ENCODE data around the gene SHB.
A peak's percentile ranks its signal among the peaks of the same experiment; 100 is the strongest.

SHB gene

GRCh38 chr9:38026021-38026809 is 42.8 kb downstream of the SHB start:
- no peak overlapping the region for H4K12ac ChIP-seq (ENCODE audit: low read depth, low read length)
- peak overlapping the region; percentile 79 for H3K18ac ChIP-seq (ENCODE audit: low read length)
- H3K27ac ChIP-seq (ENCODE audit: low read depth, low read length), result peak overlapping the region; percentile 79
- peak overlapping the region; percentile 43 for H3K4me2 ChIP-seq (ENCODE audit: low read length)
- H3K36me3 ChIP-seq (ENCODE audit: control insufficient read depth in 1 of 2, insufficient read depth in 2 of 2, low read length in 2 of 2), result peaks cover 2 to 7% of the 10 kb centered on the region in 2 experiments
- peak overlapping the region; percentile 68 for H3K14ac ChIP-seq (ENCODE audit: low read length)
- DNase-seq, result peak; percentile 90 to 94
- peak overlapping the region; percentile 50 for H2BK120ac ChIP-seq (ENCODE audit: insufficient read depth, low read length, poor library complexity)
- peak overlapping the region; percentile 68 for H2AFZ ChIP-seq (ENCODE audit: insufficient read depth, low read length, poor library complexity)
- no CpG with 5 or more reads among the region's 18 CpGs for WGBS (ENCODE audit: extremely low coverage, insufficient coverage, insufficient read length)
- H3K4me3 ChIP-seq (ENCODE audit: low read depth, low read length), result no peak overlapping the region
- no peak overlapping the region for H3K4ac ChIP-seq (ENCODE audit: low read depth, low read length)
- H3K79me1 ChIP-seq (ENCODE audit: low read length), result peaks cover 39% of the 10 kb centered on the region
- peaks cover 4% of the 10 kb centered on the region for H3K9me3 ChIP-seq (ENCODE audit: insufficient read depth, low read depth, low read length)
- peak overlapping the region; percentile 8 for H4K8ac ChIP-seq (ENCODE audit: low read depth, low read length)
- H4K91ac ChIP-seq (ENCODE audit: low read depth, low read length), result peak overlapping the region; percentile 59
- peak overlapping the region; percentile 75 for H2BK5ac ChIP-seq (ENCODE audit: low read depth, low read length, poor library complexity)
- H3K27me3 ChIP-seq (ENCODE audit: insufficient read depth, low read length), result no peaks in the 10 kb centered on the region
- H2AK5ac ChIP-seq (ENCODE audit: low read length), result peak overlapping the region; percentile 54
- H3K4me1 ChIP-seq (ENCODE audit: control insufficient read depth in 1 of 2, insufficient read depth in 2 of 2, low read length in 2 of 2), result peaks cover 65 to 68% of the 10 kb centered on the region in 2 experiments
- H2BK12ac ChIP-seq (ENCODE audit: low read length), result peak overlapping the region; percentile 32
- peaks cover 26% of the 10 kb centered on the region for H3K79me2 ChIP-seq (ENCODE audit: control insufficient read depth, insufficient read depth, low read length, poor library complexity)
- H3K9ac ChIP-seq (ENCODE audit: low read length), result no peak overlapping the region
- no peak overlapping the region for H3K23ac ChIP-seq (ENCODE audit: low read length)

DNA sequence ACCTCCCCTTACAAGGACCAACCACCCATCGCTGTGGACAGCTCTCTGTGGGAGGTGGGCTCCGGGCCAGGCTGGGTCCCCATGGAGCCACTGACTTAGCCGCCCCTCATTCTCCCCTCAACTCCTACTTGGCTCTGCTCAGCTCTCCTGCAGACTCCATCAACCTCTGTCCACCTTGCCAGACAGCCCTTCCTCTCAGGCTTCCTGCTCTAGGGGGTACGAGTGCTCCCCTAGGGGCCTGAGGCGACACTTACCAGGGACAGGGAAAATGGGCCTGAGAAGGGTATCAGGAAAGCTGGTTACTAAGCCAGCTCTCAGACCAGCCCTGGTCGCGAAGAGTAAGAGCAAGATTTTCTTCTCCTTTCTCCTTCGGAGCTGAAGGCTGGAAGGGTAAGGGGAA is 43.9 kb downstream of the SHB start:
- Histone ChIP-seq H3K4me1 (ENCODE audit: control insufficient read depth in 1 of 2, insufficient read depth in 2 of 2, low read length in 2 of 2) (peaks cover 68 to 73% of the 10 kb centered on the region in 2 experiments), H3K23ac (ENCODE audit: low read length) (no peak overlapping the region), H2BK12ac (ENCODE audit: low read length) (peak overlapping the region; percentile 70), H2AK5ac (ENCODE audit: low read length) (peak overlapping the region; percentile 11), H4K12ac (ENCODE audit: low read depth, low read length) (no peak overlapping the region), H4K91ac (ENCODE audit: low read depth, low read length) (peak overlapping the region; percentile 73), H3K4me2 (ENCODE audit: low read length) (no peak overlapping the region), H3K27ac (ENCODE audit: low read depth, low read length) (peak overlapping the region; percentile 79), H3K27me3 (ENCODE audit: insufficient read depth, low read length) (no peaks in the 10 kb centered on the region), H3K36me3 (ENCODE audit: control insufficient read depth in 1 of 2, insufficient read depth in 2 of 2, low read length in 2 of 2) (peaks cover 2 to 7% of the 10 kb centered on the region in 2 experiments), H2AFZ (ENCODE audit: insufficient read depth, low read length, poor library complexity) (no peak overlapping the region), H3K9ac (ENCODE audit: low read length) (no peak overlapping the region), H3K9me3 (ENCODE audit: insufficient read depth, low read depth, low read length) (peaks cover 4% of the 10 kb centered on the region), H3K79me1 (ENCODE audit: low read length) (peaks cover 43% of the 10 kb centered on the region), H3K4me3 (ENCODE audit: low read depth, low read length) (no peak overlapping the region), H3K79me2 (ENCODE audit: control insufficient read depth, insufficient read depth, low read length, poor library complexity) (peaks cover 26% of the 10 kb centered on the region), H2BK5ac (ENCODE audit: low read depth, low read length, poor library complexity) (peak overlapping the region; percentile 54), H3K18ac (ENCODE audit: low read length) (peak overlapping the region; percentile 52), H3K14ac (ENCODE audit: low read length) (peak overlapping the region; percentile 58), H3K4ac (ENCODE audit: low read depth, low read length) (peak overlapping the region; percentile 23), H4K8ac (ENCODE audit: low read depth, low read length) (peak overlapping the region; percentile 41), H2BK120ac (ENCODE audit: insufficient read depth, low read length, poor library complexity) (peak overlapping the region; percentile 73)
- no CpG with 5 or more reads among the region's 8 CpGs for WGBS (ENCODE audit: extremely low coverage, insufficient coverage, insufficient read length)
- DNase-seq, result no peak

DNA sequence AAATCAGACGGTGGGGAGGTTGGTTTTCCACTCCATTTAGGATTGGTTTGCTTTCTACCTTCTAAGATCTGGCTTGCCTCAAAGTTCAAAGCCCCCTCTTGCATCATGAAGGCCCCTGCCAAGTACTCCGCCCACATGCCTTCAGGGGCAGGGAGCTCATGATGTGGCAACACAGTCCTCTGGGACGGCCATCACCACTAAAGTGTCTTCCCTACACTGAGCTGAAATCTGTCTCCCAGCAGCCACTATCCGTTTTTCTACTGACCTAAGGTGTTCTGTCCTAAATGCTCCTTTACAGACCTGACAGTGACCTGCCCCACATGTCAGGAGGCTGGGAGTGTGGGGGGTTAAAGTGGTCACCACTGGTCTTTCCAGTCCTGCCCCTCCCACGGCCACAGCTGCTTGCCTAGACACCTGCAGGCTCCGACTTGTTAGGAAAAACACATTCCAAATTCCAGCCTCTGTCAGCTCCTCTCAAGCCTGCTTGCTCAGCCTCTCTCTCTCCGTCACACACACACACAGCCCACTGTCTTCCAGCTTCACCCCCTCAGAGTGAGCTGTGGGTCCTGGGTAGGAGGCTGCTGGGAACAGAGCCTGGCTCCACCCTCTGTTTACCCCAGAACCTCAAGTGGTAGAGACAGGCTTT is 44.9 kb downstream of the SHB start:
- Histone ChIP-seq H3K27ac (ENCODE audit: low read depth, low read length) (peak overlapping the region; percentile 70), H4K8ac (ENCODE audit: low read depth, low read length) (no peak overlapping the region), H2BK5ac (ENCODE audit: low read depth, low read length, poor library complexity) (peak overlapping the region; percentile 31), H3K9ac (ENCODE audit: low read length) (no peak overlapping the region), H3K4me1 (ENCODE audit: control insufficient read depth in 1 of 2, insufficient read depth in 2 of 2, low read length in 2 of 2) (peaks cover 76 to 79% of the 10 kb centered on the region in 2 experiments), H2AFZ (ENCODE audit: insufficient read depth, low read length, poor library complexity) (no peak overlapping the region), H2BK12ac (ENCODE audit: low read length) (peak overlapping the region; percentile 48), H3K36me3 (ENCODE audit: control insufficient read depth in 1 of 2, insufficient read depth in 2 of 2, low read length in 2 of 2) (peaks cover 2 to 7% of the 10 kb centered on the region in 2 experiments), H3K27me3 (ENCODE audit: insufficient read depth, low read length) (no peaks in the 10 kb centered on the region), H3K79me1 (ENCODE audit: low read length) (peaks cover 47% of the 10 kb centered on the region), H2BK120ac (ENCODE audit: insufficient read depth, low read length, poor library complexity) (peak overlapping the region; percentile 56), H2AK5ac (ENCODE audit: low read length) (no peak overlapping the region), H4K91ac (ENCODE audit: low read depth, low read length) (peak overlapping the region; percentile 53), H3K79me2 (ENCODE audit: control insufficient read depth, insufficient read depth, low read length, poor library complexity) (peaks cover 24% of the 10 kb centered on the region), H3K23ac (ENCODE audit: low read length) (no peak overlapping the region), H3K4ac (ENCODE audit: low read depth, low read length) (no peak overlapping the region), H3K14ac (ENCODE audit: low read length) (peak overlapping the region; percentile 25), H3K4me2 (ENCODE audit: low read length) (peak overlapping the region; percentile 24), H3K4me3 (ENCODE audit: low read depth, low read length) (no peak overlapping the region), H3K9me3 (ENCODE audit: insufficient read depth, low read depth, low read length) (no peaks in the 10 kb centered on the region), H4K12ac (ENCODE audit: low read depth, low read length) (no peak overlapping the region), H3K18ac (ENCODE audit: low read length) (peak overlapping the region; percentile 54)
- whole genome bisulfite sequencing (ENCODE audit: extremely low coverage, insufficient coverage, insufficient read length), result no CpG with 5 or more reads among the region's 7 CpGs
- DNase-seq, result peak; percentile 93 to 94

DNA sequence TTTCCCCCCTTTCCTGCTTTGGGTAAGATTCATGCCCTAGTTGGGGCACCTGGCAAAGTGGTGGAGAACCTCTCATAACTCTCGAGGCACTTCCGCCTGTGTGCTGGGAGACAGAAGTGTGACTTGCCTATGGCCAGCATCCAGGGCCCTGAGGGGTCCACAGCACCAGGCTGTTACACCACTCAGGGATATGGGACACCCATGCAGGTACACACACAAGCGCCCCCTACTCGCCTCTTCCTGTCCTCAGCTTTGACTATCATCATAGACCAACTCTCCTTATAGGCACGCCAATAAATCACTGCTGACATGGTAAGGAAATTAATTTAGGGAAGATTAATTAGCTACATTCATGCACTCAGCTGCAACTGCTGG is 45.4 kb downstream of the SHB start:
- no peak overlapping the region for H3K14ac ChIP-seq (ENCODE audit: low read length)
- H2BK12ac ChIP-seq (ENCODE audit: low read length), result peak overlapping the region; percentile 54
- peaks cover 53% of the 10 kb centered on the region for H3K79me1 ChIP-seq (ENCODE audit: low read length)
- no peak overlapping the region for H4K8ac ChIP-seq (ENCODE audit: low read depth, low read length)
- peak overlapping the region; percentile 42 for H3K18ac ChIP-seq (ENCODE audit: low read length)
- peaks cover 24% of the 10 kb centered on the region for H3K79me2 ChIP-seq (ENCODE audit: control insufficient read depth, insufficient read depth, low read length, poor library complexity)
- no peak overlapping the region for H3K9ac ChIP-seq (ENCODE audit: low read length)
- DNase-seq, result no peak
- peak overlapping the region; percentile 55 for H2BK120ac ChIP-seq (ENCODE audit: insufficient read depth, low read length, poor library complexity)
- H3K4me3 ChIP-seq (ENCODE audit: low read depth, low read length), result no peak overlapping the region
- H3K9me3 ChIP-seq (ENCODE audit: insufficient read depth, low read depth, low read length), result no peaks in the 10 kb centered on the region
- no CpG with 5 or more reads among the region's 5 CpGs for WGBS (ENCODE audit: extremely low coverage, insufficient coverage, insufficient read length)
- H2AK5ac ChIP-seq (ENCODE audit: low read length), result no peak overlapping the region
- H3K27ac ChIP-seq (ENCODE audit: low read depth, low read length), result peak overlapping the region; percentile 70
- H2AFZ ChIP-seq (ENCODE audit: insufficient read depth, low read length, poor library complexity), result no peak overlapping the region
- peaks cover 81 to 84% of the 10 kb centered on the region in 2 experiments for H3K4me1 ChIP-seq (ENCODE audit: control insufficient read depth in 1 of 2, insufficient read depth in 2 of 2, low read length in 2 of 2)
- H2BK5ac ChIP-seq (ENCODE audit: low read depth, low read length, poor library complexity), result no peak overlapping the region
- peak overlapping the region; percentile 13 for H3K4me2 ChIP-seq (ENCODE audit: low read length)
- H4K91ac ChIP-seq (ENCODE audit: low read depth, low read length), result peak overlapping the region; percentile 53
- no peaks in the 10 kb centered on the region for H3K27me3 ChIP-seq (ENCODE audit: insufficient read depth, low read length)
- H3K23ac ChIP-seq (ENCODE audit: low read length), result no peak overlapping the region
- no peak overlapping the region for H4K12ac ChIP-seq (ENCODE audit: low read depth, low read length)
- H3K4ac ChIP-seq (ENCODE audit: low read depth, low read length), result peak overlapping the region; percentile 53
- peaks cover 2 to 7% of the 10 kb centered on the region in 2 experiments for H3K36me3 ChIP-seq (ENCODE audit: control insufficient read depth in 1 of 2, insufficient read depth in 2 of 2, low read length in 2 of 2)
